H1 (cell line): ENCODE results near the gene PRICKLE3. TPM values are rescaled to one million over a fixed set of nuclear protein-coding genes. Genes with fewer than 3 reads are reported as not detected.

Source experiments
- CTCF ChIA-PET: fragments of 300-600 bp; sonication (Branson Sonifier 250); formaldehyde crosslinking; loops from one replicate; lab custom pipeline; 2021; ENCODE audit not compliant: partially characterized antibody; lab: Charles Lee
- POLR2A ChIA-PET: fragments of 300-600 bp; sonication (Branson Sonifier 250); formaldehyde crosslinking; loops from one replicate; lab custom pipeline; 2021; ENCODE audit warnings: inconsistent platforms; ENCODE audit not compliant: partially characterized antibody; lab: Charles Lee
- DNase-seq, 2 experiments: peaks; one replicate each; pipeline versions ENCODE4 v3.0.0 to v3.0.0-alpha.2; 2010 to 2022; ENCODE audit warnings: low spot score in 2 of 2, low read depth in 1 of 2, mixed read lengths in 1 of 2
- FAIRE-seq: peaks from 2 replicates; lab custom pipeline; 2011; peaks lifted over from hg19 to GRCh38; lab: Jason Lieb, UNC
- H2AFZ ChIP-seq: 2 replicates; pipeline ENCODE4 v1.8.1; 2012; ENCODE audit warnings: low read length, inconsistent platforms
- H2AK5ac ChIP-seq: 2 replicates; pipeline ENCODE4 v1.6.1; 2013; ENCODE audit warnings: low read depth, low read length
- H2BK120ac ChIP-seq: replicated peaks from 2 replicates; pipeline ENCODE3; 2013; ENCODE audit warnings: low read depth, low read length, inconsistent platforms
- H2BK12ac ChIP-seq: 2 replicates; pipeline ENCODE4 v1.6.1; 2013; ENCODE audit warnings: low read depth, low read length
- H2BK15ac ChIP-seq: 2 replicates; pipeline ENCODE4 v1.6.1; 2013; ENCODE audit warnings: low read length
- H2BK20ac ChIP-seq: 2 replicates; pipeline ENCODE4 v1.6.1; 2013; ENCODE audit warnings: low read length
- H2BK5ac ChIP-seq: 2 replicates; pipeline ENCODE4 v1.6.1; 2013; ENCODE audit warnings: low read depth, low read length
- H3K14ac ChIP-seq: 2 replicates; pipeline ENCODE4 v1.6.1; 2013; ENCODE audit warnings: inconsistent platforms; ENCODE audit not compliant: insufficient read length
- H3K18ac ChIP-seq: 2 replicates; pipeline ENCODE4 v1.6.1; 2013; ENCODE audit warnings: low read length; ENCODE audit errors: extremely low read depth
- H3K23ac ChIP-seq: 2 replicates; pipeline ENCODE4 v1.6.1; 2013; ENCODE audit warnings: inconsistent platforms; ENCODE audit not compliant: insufficient read length
- H3K23me2 ChIP-seq: 2 replicates; pipeline ENCODE4 v1.6.1; 2013; ENCODE audit warnings: low read depth, low read length
- H3K27ac ChIP-seq: 2 replicates; pipeline ENCODE4 v1.6.1; 2011; ENCODE audit warnings: low read depth, low read length, inconsistent platforms
- H3K27me3 ChIP-seq, 4 experiments: replicated peaks in 1 of 4; 1 replicate in 1 of 4; 2 replicates in 3 of 4; pipeline versions ENCODE4 v1.6.1 to v1.8.1; 2011 to 2013; ENCODE audit warnings: low read length in 3 of 4, mild to moderate bottlenecking in 3 of 4, inconsistent platforms in 2 of 4, mixed read lengths in 2 of 4, moderate library complexity in 1 of 4; ENCODE audit not compliant: control insufficient read depth in 3 of 4, insufficient read depth in 3 of 4; ENCODE audit errors: extremely low read depth in 1 of 4
- H3K36me3 ChIP-seq, 4 experiments: 2 replicates each; pipeline versions ENCODE4 v1.6.1 to v1.8.1; 2011 to 2013; ENCODE audit warnings: mild to moderate bottlenecking in 4 of 4, low read length in 3 of 4, moderate library complexity in 2 of 4, control low read depth in 1 of 4, inconsistent platforms in 1 of 4; ENCODE audit not compliant: insufficient read depth in 4 of 4, control insufficient read depth in 2 of 4
- H3K4ac ChIP-seq: replicated peaks from 2 replicates; pipeline ENCODE3; 2013; ENCODE audit warnings: low read length, low read depth, mixed read lengths, inconsistent platforms; ENCODE audit not compliant: insufficient read length
- H3K4me1 ChIP-seq, 4 experiments: replicated peaks in 1 of 4; 1 replicate in 1 of 4; 2 replicates in 3 of 4; pipeline versions ENCODE4 v1.6.1 to v1.8.1; 2011 to 2013; ENCODE audit warnings: low read length in 3 of 4, inconsistent platforms in 2 of 4, mixed read lengths in 1 of 4; ENCODE audit not compliant: insufficient read depth in 4 of 4, control insufficient read depth in 3 of 4
- H3K4me2 ChIP-seq, 2 experiments: 2 replicates each; pipeline versions ENCODE4 v1.6.1 to v1.8.1; 2011 to 2013; ENCODE audit warnings: low read depth in 2 of 2, low read length in 2 of 2, control low read depth in 1 of 2, inconsistent platforms in 1 of 2, mild to moderate bottlenecking in 1 of 2; ENCODE audit not compliant: insufficient read depth in 1 of 2
- H3K4me3 ChIP-seq, 4 experiments: fragments of 200-600, 300-600 bp in 1 of 4; sonication (generic), shearing (Covaris generic), sonication (Bioruptor Twin) in 1 of 4; 2 replicates each; pipeline versions ENCODE4 v1.5.1 to v1.8.1; 2011 to 2016; ENCODE audit warnings: low read length in 4 of 4, low read depth in 3 of 4, control low read depth in 2 of 4, inconsistent platforms in 2 of 4, mild to moderate bottlenecking in 2 of 4, mixed read lengths in 1 of 4, moderate library complexity in 1 of 4; ENCODE audit not compliant: insufficient read depth in 2 of 4; ENCODE audit errors: extremely low read depth in 1 of 4
- H3K56ac ChIP-seq: replicated peaks from 2 replicates; pipeline ENCODE3; 2013; ENCODE audit warnings: low read depth, mild to moderate bottlenecking, mixed read lengths, low read length, inconsistent platforms; ENCODE audit not compliant: insufficient read length
- H3K79me1 ChIP-seq: 2 replicates; pipeline ENCODE4 v1.6.1; 2013; ENCODE audit warnings: low read depth, low read length, control low read depth
- H3K79me2 ChIP-seq, 2 experiments: 2 replicates each; pipeline versions ENCODE4 v1.6.1 to v1.8.1; 2012 to 2013; ENCODE audit warnings: low read length in 2 of 2, mild to moderate bottlenecking in 2 of 2, inconsistent platforms in 1 of 2; ENCODE audit not compliant: insufficient read depth in 2 of 2, control insufficient read depth in 1 of 2
- H3K9ac ChIP-seq, 4 experiments: replicated peaks in 1 of 4; 1 replicate in 1 of 4; 2 replicates in 3 of 4; pipeline versions ENCODE4 v1.6.1 to v1.8.1; 2011 to 2013; ENCODE audit warnings: low read depth in 3 of 4, low read length in 3 of 4, control low read depth in 2 of 4, mild to moderate bottlenecking in 2 of 4, moderate library complexity in 2 of 4, inconsistent platforms in 1 of 4; ENCODE audit errors: extremely low read depth in 1 of 4
- H3K9me3 ChIP-seq, 2 experiments: 2 replicates each; pipeline versions ENCODE4 v1.6.1 to v1.8.1; 2012 to 2013; ENCODE audit warnings: mild to moderate bottlenecking in 2 of 2, moderate library complexity in 2 of 2, control low read depth in 1 of 2, inconsistent platforms in 1 of 2, low read depth in 1 of 2, low read length in 1 of 2, mixed read lengths in 1 of 2; ENCODE audit not compliant: insufficient read depth in 2 of 2
- H4K20me1 ChIP-seq, 2 experiments: replicated peaks in 1 of 2; 2 replicates each; pipeline versions ENCODE3 to v1.8.1; 2011 to 2013; ENCODE audit warnings: inconsistent platforms in 2 of 2, low read length in 2 of 2, mild to moderate bottlenecking in 1 of 2; ENCODE audit not compliant: insufficient read depth in 2 of 2, control insufficient read depth in 1 of 2
- H4K5ac ChIP-seq: 2 replicates; pipeline ENCODE4 v1.6.1; 2013; ENCODE audit warnings: low read length, low read depth, mixed read lengths, inconsistent platforms; ENCODE audit not compliant: insufficient read length
- H4K8ac ChIP-seq: 2 replicates; pipeline ENCODE4 v1.8.0; 2013; ENCODE audit warnings: mild to moderate bottlenecking, moderate library complexity, low read length, inconsistent platforms; ENCODE audit not compliant: insufficient read depth; ENCODE audit errors: extremely low read depth
- H4K91ac ChIP-seq: replicated peaks from 2 replicates; pipeline ENCODE3; 2013; ENCODE audit warnings: low read length, mixed read lengths, inconsistent platforms; ENCODE audit not compliant: insufficient read length
- BACH1 ChIP-seq: IDR thresholded peaks from 2 replicates; pipeline ENCODE4 v1.6.1; 2012; ENCODE audit warnings: low read length, improper control_type of control experiment
- BRCA1 ChIP-seq: IDR thresholded peaks from 2 replicates; pipeline ENCODE4 v1.6.1; 2012; ENCODE audit warnings: low read depth, low read length, improper control_type of control experiment
- CHD1 ChIP-seq: IDR thresholded peaks from 2 replicates; pipeline ENCODE4 v1.6.1; 2012; ENCODE audit warnings: low read depth, low read length, improper control_type of control experiment
- CHD2 ChIP-seq: IDR thresholded peaks from 2 replicates; pipeline ENCODE4 v1.6.1; 2012; ENCODE audit warnings: low read length, improper control_type of control experiment
- CREB1 ChIP-seq: IDR thresholded peaks from 2 replicates; pipeline ENCODE4 v1.6.1; 2012; ENCODE audit warnings: inconsistent platforms
- E2F6 ChIP-seq: IDR thresholded peaks from 2 replicates; pipeline ENCODE4 v1.6.1; 2012; ENCODE audit warnings: inconsistent platforms
- FOSL1 ChIP-seq: IDR thresholded peaks from 2 replicates; pipeline ENCODE4 v1.6.1; 2011; ENCODE audit warnings: mild to moderate bottlenecking, low read depth, low read length, moderate library complexity; ENCODE audit not compliant: insufficient read depth
- HDAC6 ChIP-seq: IDR thresholded peaks from one replicate; pipeline ENCODE4 v1.7.1; 2012; ENCODE audit warnings: low read depth, mild to moderate bottlenecking, inconsistent platforms, low read length, moderate library complexity
- RNF2 ChIP-seq: fragments of 200-900, 300-1000 bp; sonication (generic); IDR thresholded peaks from 2 replicates; pipeline ENCODE4 v1.7.1; 2016; ENCODE audit warnings: borderline replicate concordance, low read depth, mild to moderate bottlenecking, antibody characterized with exemption, low read length; ENCODE audit not compliant: poor library complexity, severe bottlenecking; ENCODE audit errors: missing control alignments
- TAF7 ChIP-seq: optimal IDR thresholded peaks from 2 replicates; pipeline ENCODE3; 2011; ENCODE audit warnings: low read depth, mild to moderate bottlenecking, inconsistent platforms, low read length, moderate library complexity, borderline replicate concordance
- TBP ChIP-seq: IDR thresholded peaks from 2 replicates; pipeline ENCODE4 v1.6.1; 2011; ENCODE audit warnings: low read depth, low read length, improper control_type of control experiment
- USF2 ChIP-seq: IDR thresholded peaks from 2 replicates; pipeline ENCODE4 v1.6.1; 2011; ENCODE audit warnings: low read length, improper control_type of control experiment
- WGBS, 2 experiments: shearing (Covaris generic) in 1 of 2; methylation state at CpG; one replicate each; pipeline versions ENCODE4 v1.1.6 to v1.1.7; 2013 to 2015; ENCODE audit warnings: low lambda C conversion rate in 2 of 2, mixed read lengths in 2 of 2, inconsistent platforms in 1 of 2, low coverage in 1 of 2, missing lambda C conversion rate in 1 of 2; ENCODE audit not compliant: insufficient replicate concordance in 2 of 2, insufficient coverage in 1 of 2, insufficient read length in 1 of 2; ENCODE audit errors: extremely low coverage in 1 of 2, missing lambda C conversion rate in 1 of 2; 5-methylcytosine and 5-hydroxymethylcytosine counted together
- polyA plus RNA-seq, 7 experiments: library from polyadenylated mRNA; depleted of rRNA in 3 of 7; stranded (reverse) in 5 of 7; unstranded in 2 of 7; fragments of >200 nt in 5 of 7; fragments of 200-250 nt in 2 of 7; gene quantifications; 1 replicate in 5 of 7; 2 replicates in 1 of 7; 4 replicates in 1 of 7; pipeline versions ENCODE4 v1.2.1 to v1.2.3, GENCODE V29; 2011 to 2013; ENCODE audit warnings: missing spikeins in 2 of 7, mixed read lengths in 2 of 7
- total RNA-seq: library from RNA; stranded (reverse); fragmentation: NEBNext Ultra II Directional; extraction: Animal tissue kit (Norgen Biotek cat#: 25700); gene quantifications from 2 replicates; pipeline ENCODE4 v1.2.1, GENCODE V29; 2021

PRICKLE3 gene
- total and polyA plus RNA-seq, 2 of the 8 experiments (the other 6 are each of a cell fraction or from before 2014, with no cell fraction given): 9.1 to 10.6 TPM

DNA sequence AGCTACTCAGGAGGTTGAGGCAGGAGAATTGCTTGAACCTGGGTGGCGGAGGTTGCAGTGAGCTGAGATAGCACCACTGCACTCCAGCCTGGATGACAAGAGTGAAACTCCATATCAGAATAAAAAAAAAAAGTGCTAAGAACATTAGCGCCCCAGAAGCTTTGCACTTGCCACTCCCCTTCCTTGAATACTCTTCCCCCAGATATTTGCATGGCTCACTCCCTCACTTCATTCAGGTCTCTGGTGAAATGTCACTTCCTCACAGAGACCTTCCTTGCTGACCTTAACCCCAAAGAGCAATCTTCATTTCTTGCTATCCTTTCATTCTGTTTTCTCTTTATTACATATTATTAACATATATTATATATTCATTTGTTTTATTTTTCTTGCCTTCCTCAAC is 35.7 kb upstream of the PRICKLE3 start:
- no peak overlapping the region for H2BK120ac ChIP-seq
- peaks cover 4% of the 10 kb centered on the region; the same call in 1 of the 2 replicates for H3K23me2 ChIP-seq
- no peak overlapping the region for H3K56ac ChIP-seq
- H3K79me1 ChIP-seq: no peaks in the 10 kb centered on the region
- ChIA-PET CTCF (interaction anchor here (0.6 kb wide), 1 partner anchor 258 kb away, joined by 5 read pairs; no protein-coding TSS in a partner anchor), POLR2A (no interaction called here)
- H3K14ac ChIP-seq: no peak overlapping the region
- H3K9ac ChIP-seq: no peak overlapping the region
- no peak for DNase-seq
- no peak overlapping the region for H2AFZ ChIP-seq
- no peaks in the 10 kb centered on the region for H3K27me3 ChIP-seq
- WGBS, 2 experiments: 80% methylated on average over 2 of the region's 2 CpGs; no CpG with 5 or more reads in 1 of the 2 experiments
- no peak overlapping the region for H3K27ac ChIP-seq
- H4K5ac ChIP-seq: no peak overlapping the region
- H2BK15ac ChIP-seq: no peak overlapping the region
- H3K79me2 ChIP-seq: no peaks in the 10 kb centered on the region
- H4K8ac ChIP-seq: no peak overlapping the region
- no peak overlapping the region for H3K4ac ChIP-seq
- H2BK20ac ChIP-seq: no peak overlapping the region
- H4K20me1 ChIP-seq: no peaks in the 10 kb centered on the region
- no peak overlapping the region for H3K4me3 ChIP-seq
- H3K4me1 ChIP-seq: no peaks in the 10 kb centered on the region
- H3K4me2 ChIP-seq: no peak overlapping the region
- no peak overlapping the region for H2AK5ac ChIP-seq
- FAIRE-seq: no peak
- H4K91ac ChIP-seq: no peak overlapping the region
- no peak overlapping the region for H3K23ac ChIP-seq
- no peak overlapping the region for H2BK5ac ChIP-seq
- no peaks in the 10 kb centered on the region for H3K36me3 ChIP-seq
- H3K9me3 ChIP-seq: no peaks in the 10 kb centered on the region
- no peak overlapping the region for H2BK12ac ChIP-seq
- no peak overlapping the region for H3K18ac ChIP-seq
- no peak for TF ChIP-seq CREB1
- TF ChIP-seq CHD1: no peak
- TF ChIP-seq BRCA1: no peak
- no peak for TF ChIP-seq HDAC6
- no peak for TF ChIP-seq TAF7
- no peak for TF ChIP-seq TBP
- TF ChIP-seq USF2: no peak
- TF ChIP-seq FOSL1: no peak
- no peak for TF ChIP-seq BACH1
- TF ChIP-seq RNF2: no peak
- no peak for TF ChIP-seq CHD2
- no peak for TF ChIP-seq E2F6
